Subcutaneous adipose tissue (tissue), 4 donors: ENCODE measurements around the gene HAVCR2. TPM values are rescaled to one million over a fixed set of nuclear protein-coding genes. Genes with fewer than 3 reads are reported as not detected.

ENCODE experiments used
- CTCF ChIP-seq: fragments of 450-650 bp; IDR thresholded peaks from one replicate; pipeline ENCODE4 v1.5.1; 2016; ENCODE audit warnings: low read depth, mild to moderate bottlenecking, control low read depth, antibody characterized with exemption, moderate library complexity
- total RNA-seq, 4 donors: library from RNA; depleted of rRNA; stranded (reverse); fragments of >200 nt; gene quantifications; one replicate each; pipeline ENCODE4 v1.1.0, GENCODE V29; 2016

Gene HAVCR2
- total RNA-seq, 4 donors from 2014 or later: 14.5 to 122 (median 23.9) TPM

- TF ChIP-seq CTCF: no peak
Measured at GRCh38 chr5:157038568-157039187, 70.2 kb downstream of the HAVCR2 start.

Other genes starting within 250 kb of the HAVCR2 start
- gene TIMD4, start 145.8 kb downstream of the HAVCR2 start, total RNA-seq: 1 to 10 TPM in 3 of 4 donors, not detected in 1; 2.2 to 3.6 (median 2.6) TPM
- gene HAVCR1, start 49.9 kb downstream of the HAVCR2 start, total RNA-seq: 1 to 10 TPM in 2 of 4 donors, under 1 TPM in 1, not detected in 1; 0.88 to 1.9 (median 1.1) TPM
- 10 to 100 TPM; 12.1 to 17.8 (median 12.9) TPM for gene MED7, start 33.8 kb upstream of the HAVCR2 start, total RNA-seq
- gene GARIN3, start 57.2 kb upstream of the HAVCR2 start, total RNA-seq: not detected
- 1 to 10 TPM; 2.8 to 8.8 (median 5.3) TPM for gene ITK, start 71.8 kb upstream of the HAVCR2 start, total RNA-seq
- 10 to 100 TPM in 1 of 4 donors, 1 to 10 TPM in 3; 4.1 to 11.9 (median 6.0) TPM for gene CYFIP2, start 157.1 kb upstream of the HAVCR2 start, total RNA-seq